GM23338 (cell line): ENCODE measurements around the gene STPG1. TPM values are rescaled to one million over a fixed set of nuclear protein-coding genes. Genes with fewer than 3 reads are reported as not detected.

ENCODE experiments used
- ATAC-seq: fragments of 200-7000 bp; cut with Tn5 transposase; 3 replicates; pipeline ENCODE4 v1.9.1; 2020
- DNase-seq: peaks from one replicate; pipeline ENCODE4 v3.0.0-alpha.2; 2015; ENCODE audit warnings: low spot score
- H2AFZ ChIP-seq: fragments of 200-600 bp; sonication (generic); 2 replicates; pipeline ENCODE4 v1.8.0; 2016; ENCODE audit warnings: antibody characterized with exemption, mild to moderate bottlenecking, moderate library complexity
- H3F3A ChIP-seq: fragments of 200-600 bp; sonication (generic); replicated peaks from 2 replicates; pipeline ENCODE4 v1.8.0; 2017; ENCODE audit warnings: antibody characterized with exemption, mixed run types, low read depth
- H3K27ac ChIP-seq: fragments of 200-600 bp; sonication (generic); 2 replicates; pipeline ENCODE4 v1.6.1; 2016; ENCODE audit warnings: low read depth
- H3K27me3 ChIP-seq: fragments of 200-600 bp; sonication (generic); 2 replicates; pipeline ENCODE4 v1.8.0; 2016; ENCODE audit warnings: mild to moderate bottlenecking, mixed run types, moderate library complexity; ENCODE audit not compliant: insufficient read depth
- H3K36me3 ChIP-seq: fragments of 200-600 bp; sonication (generic); 2 replicates; pipeline ENCODE4 v1.8.0; 2016; ENCODE audit warnings: mild to moderate bottlenecking; ENCODE audit not compliant: insufficient read depth
- H3K4me1 ChIP-seq: fragments of 200-600 bp; sonication (generic); 2 replicates; pipeline ENCODE4 v1.8.0; 2016; ENCODE audit warnings: mild to moderate bottlenecking, moderate library complexity; ENCODE audit not compliant: insufficient read depth
- H3K4me2 ChIP-seq: fragments of 200-600 bp; sonication (generic); 2 replicates; pipeline ENCODE4 v1.7.1; 2017; ENCODE audit warnings: mixed run types
- H3K4me3 ChIP-seq: fragments of 200-600 bp; sonication (generic); 2 replicates; pipeline ENCODE4 v1.6.1; 2016; ENCODE audit warnings: mixed run types
- H3K79me2 ChIP-seq: fragments of 200-600 bp; sonication (generic); replicated peaks from 2 replicates; pipeline ENCODE4 v1.8.0; 2017; ENCODE audit warnings: mild to moderate bottlenecking; ENCODE audit not compliant: insufficient read depth
- H3K9me2 ChIP-seq: fragments of 200-600 bp; sonication (generic); 2 replicates; pipeline ENCODE4 v1.8.0; 2017; ENCODE audit not compliant: insufficient read depth
- H4K20me1 ChIP-seq: fragments of 200-600 bp; sonication (generic); replicated peaks from 2 replicates; pipeline ENCODE4 v1.8.0; 2017; ENCODE audit warnings: mild to moderate bottlenecking; ENCODE audit not compliant: insufficient read depth
- H3K27ac Mint-ChIP-seq: 2 replicates; pipeline ENCODE4 v1.8.0; 2020; ENCODE audit warnings: inconsistent platforms, mild to moderate bottlenecking, moderate library complexity, mixed read lengths
- H3K27me3 Mint-ChIP-seq: 3 replicates; pipeline ENCODE4 v1.8.0; 2022; ENCODE audit warnings: low read depth, mild to moderate bottlenecking, moderate library complexity, mixed read lengths, inconsistent platforms; ENCODE audit not compliant: insufficient read depth, poor library complexity
- H3K36me3 Mint-ChIP-seq: 3 replicates; pipeline ENCODE4 v1.8.0; 2021; ENCODE audit warnings: low read depth, mild to moderate bottlenecking, inconsistent platforms, moderate library complexity, mixed read lengths
- H3K4me1 Mint-ChIP-seq: 3 replicates; pipeline ENCODE4 v1.8.0; 2020; ENCODE audit warnings: mild to moderate bottlenecking, inconsistent platforms, mixed read lengths
- H3K4me3 Mint-ChIP-seq: 3 replicates; pipeline ENCODE4 v1.8.0; 2021; ENCODE audit warnings: moderate library complexity, mild to moderate bottlenecking, inconsistent platforms, mixed read lengths
- H3K9me3 Mint-ChIP-seq: 3 replicates; pipeline ENCODE4 v1.8.0; 2020; ENCODE audit warnings: moderate library complexity, mild to moderate bottlenecking, inconsistent platforms, mixed read lengths
- CREB1 ChIP-seq: fragments of 250-450 bp; sonication (Bioruptor Pico); IDR thresholded peaks from 2 replicates; pipeline ENCODE4 v1.5.0; 2020; ENCODE audit warnings: low read depth, mild to moderate bottlenecking, moderate library complexity
- CTCF ChIP-seq, 2 experiments: fragments of 200-600 bp in 1 of 2; sonication (generic) in 1 of 2; conservative IDR thresholded peaks; 2 replicates each; pipeline versions ENCODE4 v1.5.1 to v1.6.1; 2016 to 2017; ENCODE audit warnings: antibody characterized with exemption in 2 of 2, low read depth in 2 of 2, mild to moderate bottlenecking in 2 of 2, moderate library complexity in 1 of 2
- ETS1 ChIP-seq: IDR thresholded peaks from 2 replicates; pipeline ENCODE4 v1.6.1; 2016; ENCODE audit warnings: antibody characterized with exemption
- EZH2 ChIP-seq: fragments of 200-600 bp; sonication (generic); IDR thresholded peaks from one replicate; pipeline ENCODE4 v1.8.0; 2017; ENCODE audit warnings: antibody characterized with exemption, mild to moderate bottlenecking, low read depth; ENCODE audit not compliant: unreplicated experiment
- EZH2phosphoT487 ChIP-seq: fragments of 200-600 bp; sonication (generic); IDR thresholded peaks from one replicate; pipeline ENCODE4 v1.8.1; 2018; ENCODE audit warnings: antibody characterized with exemption; ENCODE audit not compliant: unreplicated experiment
- JUNB ChIP-seq: IDR thresholded peaks from one replicate; pipeline ENCODE4 v1.6.1; 2016; ENCODE audit warnings: antibody characterized with exemption; ENCODE audit not compliant: unreplicated experiment
- NANOG ChIP-seq: IDR thresholded peaks from 2 replicates; pipeline ENCODE4 v1.6.1; 2016; ENCODE audit warnings: antibody characterized with exemption, borderline replicate concordance
- POLR2AphosphoS5 ChIP-seq: IDR thresholded peaks from 2 replicates; pipeline ENCODE4 v1.6.1; 2016; ENCODE audit warnings: antibody characterized with exemption, low read depth
- REST ChIP-seq: IDR thresholded peaks from one replicate; pipeline ENCODE4 v1.6.1; 2018; ENCODE audit warnings: antibody characterized with exemption; ENCODE audit not compliant: unreplicated experiment
- STAT1 ChIP-seq: IDR thresholded peaks from one replicate; pipeline ENCODE4 v1.6.1; 2016; ENCODE audit warnings: antibody characterized with exemption; ENCODE audit not compliant: unreplicated experiment
- ZNF114 ChIP-seq: fragments of 250-450 bp; sonication (Bioruptor Pico); IDR thresholded peaks from 2 replicates; pipeline ENCODE4 v1.5.0; 2020; ENCODE audit warnings: mild to moderate bottlenecking, moderate library complexity
- ZNF331 ChIP-seq: fragments of 250-450 bp; sonication (Bioruptor Pico); IDR thresholded peaks from 2 replicates; pipeline ENCODE4 v1.5.0; 2020; ENCODE audit warnings: low read depth, mild to moderate bottlenecking, moderate library complexity
- ZNF462 ChIP-seq: fragments of 250-450 bp; sonication (Bioruptor Pico); IDR thresholded peaks from 2 replicates; pipeline ENCODE4 v1.5.0; 2020; ENCODE audit warnings: mild to moderate bottlenecking, moderate library complexity
- polyA plus RNA-seq: library from polyadenylated mRNA; unstranded; fragments of >200 nt; fragmentation: Nextera tagmentation; extraction: Ambion mirVana; gene quantifications from 2 replicates; pipeline ENCODE4 v1.2.1, GENCODE V29; 2016
- total RNA-seq: library from RNA; depleted of rRNA; stranded (reverse); fragments of >200 nt; shearing (Covaris generic); gene quantifications from 2 replicates; pipeline ENCODE4 v1.2.3, GENCODE V29; 2014

Gene STPG1
- total and polyA plus RNA-seq, 2 experiments from 2014 or later: 8.2 to 11.4 TPM

GRCh38 chr1:24386931-24387330 is 26.7 kb downstream of the STPG1 start:
- ATAC-seq: no peak

More at GRCh38 chr1:24386931-24387330, 26.7 kb downstream of the STPG1 start:
- Histone ChIP-seq H3K36me3 (no peaks in the 10 kb centered on the region), H3K9me2 (no peaks in the 10 kb centered on the region), H3K27ac (no peak overlapping the region), H3F3A (no peaks in the 10 kb centered on the region), H3K4me2 (no peak overlapping the region), H3K4me1 (no peaks in the 10 kb centered on the region), H4K20me1 (no peaks in the 10 kb centered on the region), H3K79me2 (no peaks in the 10 kb centered on the region), H3K27me3 (no peaks in the 10 kb centered on the region), H2AFZ (no peak overlapping the region), H3K4me3 (no peak overlapping the region)
- H3K9me3 Mint-ChIP-seq: no peaks in the 10 kb centered on the region; the same call in 2 of the 3 replicates
- no peak overlapping the region for H3K27ac Mint-ChIP-seq
- H3K4me3 Mint-ChIP-seq: no peak overlapping the region
- H3K36me3 Mint-ChIP-seq: peaks cover 3% of the 10 kb centered on the region; the same call in 1 of the 3 replicates
- TF ChIP-seq ZNF462 (CRISPR knock-in tag) (no peak), EZH2phosphoT487 (no peak), JUNB (no peak), POLR2AphosphoS5 (no peak), CREB1 (CRISPR knock-in tag) (no peak), ZNF331 (CRISPR knock-in tag) (no peak), REST (no peak), ZNF114 (no peak), NANOG (no peak), ETS1 (no peak), CTCF (conservative IDR thresholded peaks at IDR 0.05; ENCODE audit: low read depth in 2 of 2) (no peak), STAT1 (no peak), EZH2 (no peak)
- peaks cover 14% of the 10 kb centered on the region for H3K27me3 Mint-ChIP-seq
- no peak for DNase-seq
- H3K4me1 Mint-ChIP-seq: peaks cover 7% of the 10 kb centered on the region
